Hepatocyte (in vitro differentiated cells): ENCODE measurements around the gene PLXDC1. TPM values are rescaled to one million over a fixed set of nuclear protein-coding genes. Genes with fewer than 3 reads are reported as not detected.

ENCODE experiments used
- DNase-seq: peaks from one replicate; pipeline ENCODE4 v3.0.0-alpha.2; 2016; ENCODE audit warnings: low spot score
- H2AFZ ChIP-seq: fragments of 200-600 bp; sonication (generic); 2 replicates; pipeline ENCODE4 v1.6.0; 2016; ENCODE audit warnings: antibody characterized with exemption, mild to moderate bottlenecking
- H3K27ac ChIP-seq: fragments of 200-600 bp; sonication (generic); 2 replicates; pipeline ENCODE4 v1.5.1; 2016; ENCODE audit warnings: mild to moderate bottlenecking
- H3K27me3 ChIP-seq: fragments of 200-600 bp; sonication (generic); 2 replicates; pipeline ENCODE4 v1.6.1; 2016
- H3K36me3 ChIP-seq: fragments of 200-600 bp; sonication (generic); replicated peaks from 2 replicates; pipeline ENCODE4 v1.5.1; 2016; ENCODE audit warnings: low read depth; ENCODE audit not compliant: insufficient read depth
- H3K4me1 ChIP-seq: fragments of 200-600 bp; sonication (generic); 2 replicates; pipeline ENCODE4 v1.5.1; 2016; ENCODE audit warnings: mild to moderate bottlenecking, moderate library complexity; ENCODE audit not compliant: insufficient read depth
- H3K4me2 ChIP-seq: fragments of 200-600 bp; sonication (generic); 2 replicates; pipeline ENCODE4 v1.6.0; 2016
- H3K4me3 ChIP-seq: fragments of 200-600 bp; sonication (generic); 2 replicates; pipeline ENCODE4 v1.5.1; 2016; ENCODE audit warnings: mild to moderate bottlenecking
- H3K79me2 ChIP-seq: fragments of 200-600 bp; sonication (generic); 2 replicates; pipeline ENCODE4 v1.6.0; 2017; ENCODE audit warnings: mild to moderate bottlenecking
- H3K9me2 ChIP-seq: fragments of 200-600 bp; sonication (generic); replicated peaks from 2 replicates; pipeline ENCODE4 v1.6.0; 2017; ENCODE audit warnings: mild to moderate bottlenecking; ENCODE audit not compliant: insufficient read depth
- H3K9me3 ChIP-seq: fragments of 200-600 bp; sonication (generic); 2 replicates; pipeline ENCODE4 v1.5.1; 2016; ENCODE audit warnings: low read depth, mild to moderate bottlenecking
- H4K20me1 ChIP-seq: fragments of 200-600 bp; sonication (generic); 2 replicates; pipeline ENCODE4 v1.6.0; 2016; ENCODE audit warnings: mild to moderate bottlenecking; ENCODE audit not compliant: insufficient read depth, poor library complexity, severe bottlenecking
- CTCF ChIP-seq: fragments of 200-600 bp; sonication (generic); IDR thresholded peaks from 2 replicates; pipeline ENCODE4 v1.5.1; 2016; ENCODE audit warnings: antibody characterized with exemption, mild to moderate bottlenecking; ENCODE audit not compliant: poor library complexity
- EZH2 ChIP-seq: fragments of 200-600 bp; sonication (generic); IDR thresholded peaks from 2 replicates; pipeline ENCODE4 v1.6.1; 2016; ENCODE audit warnings: antibody characterized with exemption, mild to moderate bottlenecking, borderline replicate concordance
- EZH2phosphoT487 ChIP-seq: fragments of 200-600 bp; sonication (generic); IDR thresholded peaks from one replicate; pipeline ENCODE4 v1.6.1; 2018; ENCODE audit warnings: antibody characterized with exemption, mild to moderate bottlenecking, low read depth, moderate library complexity; ENCODE audit not compliant: unreplicated experiment, severe bottlenecking
- WGBS: methylation state at CpG from one replicate; pipeline ENCODE4 v1.1.6; 2016; ENCODE audit warnings: low lambda C conversion rate; ENCODE audit errors: missing lambda C conversion rate; 5-methylcytosine and 5-hydroxymethylcytosine counted together
- polyA plus RNA-seq: library from polyadenylated mRNA; unstranded; fragments of >200 nt; fragmentation: Nextera tagmentation; extraction: Ambion mirVana; gene quantifications from 2 replicates; pipeline ENCODE4 v1.2.1, GENCODE V29; 2016
- total RNA-seq: library from RNA; depleted of rRNA; stranded (reverse); fragments of >200 nt; gene quantifications from 2 replicates; pipeline ENCODE4 v1.2.3, GENCODE V29; 2014

The PLXDC1 gene
- total and polyA plus RNA-seq, 2 experiments from 2014 or later: 3.9 to 4.1 TPM

- Histone ChIP-seq H3K79me2 (no peaks in the 10 kb centered on the region), H3K36me3 (no peaks in the 10 kb centered on the region), H3K9me3 (no peaks in the 10 kb centered on the region), H3K4me2 (no peak overlapping the region), H3K27me3 (peaks cover 13% of the 10 kb centered on the region), H4K20me1 (no peaks in the 10 kb centered on the region), H3K27ac (no peak overlapping the region), H3K9me2 (no peaks in the 10 kb centered on the region), H2AFZ (no peak overlapping the region), H3K4me1 (no peaks in the 10 kb centered on the region), H3K4me3 (no peak overlapping the region)
- 41% methylated on average over 2 of the region's 2 CpGs for WGBS
- TF ChIP-seq CTCF: no peak
- no peak for TF ChIP-seq EZH2
- no peak for TF ChIP-seq EZH2phosphoT487
- DNase-seq: no peak
Observed at GRCh38 chr17:39167476-39167875, 16.0 kb upstream of the PLXDC1 start.

- TF ChIP-seq EZH2phosphoT487: no peak
- TF ChIP-seq CTCF: no peak
- TF ChIP-seq EZH2: no peak
- Histone ChIP-seq H3K4me2 (no peak overlapping the region), H3K4me3 (no peak overlapping the region), H4K20me1 (no peaks in the 10 kb centered on the region), H2AFZ (no peak overlapping the region), H3K4me1 (no peaks in the 10 kb centered on the region), H3K9me3 (no peaks in the 10 kb centered on the region), H3K9me2 (no peaks in the 10 kb centered on the region), H3K36me3 (no peaks in the 10 kb centered on the region), H3K79me2 (no peaks in the 10 kb centered on the region), H3K27me3 (peaks cover 13% of the 10 kb centered on the region), H3K27ac (no peak overlapping the region)
- no peak for DNase-seq
- WGBS: 52% methylated on average over 7 of the region's 7 CpGs
Observed at GRCh38 chr17:39166437-39167335, 15.2 kb upstream of the PLXDC1 start.

- peak within 1 kb of the TSS; percentile 41 for H2AFZ ChIP-seq
- 75% methylated on average over 17 of the region's 17 CpGs for WGBS
- H3K9me3 ChIP-seq: no peaks in the 10 kb centered on the region
- TF ChIP-seq CTCF (no peak), EZH2 (no peak), EZH2phosphoT487 (no peak)
- no peak for DNase-seq
- no peak within 1 kb of the TSS for H3K27ac ChIP-seq
- H3K4me1 ChIP-seq: no peaks in the 10 kb centered on the region
- H3K79me2 ChIP-seq: no peaks in the 10 kb centered on the region
- H3K9me2 ChIP-seq: no peaks in the 10 kb centered on the region
- H4K20me1 ChIP-seq: no peaks in the 10 kb centered on the region
- H3K4me2 ChIP-seq: peak within 1 kb of the TSS; percentile 93
- peaks cover 13% of the 10 kb centered on the region for H3K27me3 ChIP-seq
- H3K4me3 ChIP-seq: no peak within 1 kb of the TSS
- no peaks in the 10 kb centered on the region for H3K36me3 ChIP-seq
Observed at GRCh38 chr17:39165841-39166349, 14.5 kb upstream of the PLXDC1 start, which contains the start of gene ARL5C. ARL5C (minus strand) TSS chr17:39166161; CDS start chr17:39165760, 401 bp downstream.
